Fibroblast of lung (primary cell): Measurements from ENCODE around the gene FBXO34. TPM values are rescaled to one million over a fixed set of nuclear protein-coding genes. Genes with fewer than 3 reads are reported as not detected.
A peak's percentile ranks its signal among the peaks of the same experiment; 100 is the strongest.

Source experiments
- DNase-seq, 2 donors: peaks; one replicate each; pipeline versions ENCODE4 v3.0.0 to v3.0.0-alpha.2; 2010; ENCODE audit warnings: low read depth in 2 of 2
- H2AFZ ChIP-seq: 2 replicates; pipeline ENCODE4 v1.5.1; 2012; ENCODE audit warnings: low read length, control low read depth, inconsistent platforms
- H3K27ac ChIP-seq: 2 replicates; pipeline ENCODE4 v1.5.1; 2011; ENCODE audit warnings: low read length, control low read depth; ENCODE audit not compliant: insufficient read depth
- H3K27me3 ChIP-seq: 2 replicates; pipeline ENCODE4 v1.5.1; 2011; ENCODE audit warnings: mild to moderate bottlenecking, low read length; ENCODE audit not compliant: control insufficient read depth, insufficient read depth
- H3K36me3 ChIP-seq: 2 replicates; pipeline ENCODE4 v1.5.1; 2011; ENCODE audit warnings: low read length; ENCODE audit not compliant: control insufficient read depth, insufficient read depth
- H3K4me1 ChIP-seq: 2 replicates; pipeline ENCODE4 v1.5.1; 2011; ENCODE audit warnings: low read length; ENCODE audit not compliant: control insufficient read depth, insufficient read depth; ENCODE audit errors: extremely low read depth
- H3K4me2 ChIP-seq: 2 replicates; pipeline ENCODE4 v1.5.1; 2011; ENCODE audit warnings: low read length, control low read depth; ENCODE audit not compliant: insufficient read depth; ENCODE audit errors: extremely low read depth
- H3K4me3 ChIP-seq, 4 experiments: fragments of 200-600 bp in 1 of 4; sonication (generic) in 1 of 4; replicated peaks in 1 of 4; 2 replicates each; pipeline ENCODE4 v1.5.1; 2011 to 2016; ENCODE audit warnings: low read length in 4 of 4, low read depth in 3 of 4, mild to moderate bottlenecking in 3 of 4, control low read depth in 2 of 4, inconsistent platforms in 1 of 4, mixed read lengths in 1 of 4; ENCODE audit not compliant: insufficient read depth in 1 of 4; ENCODE audit errors: control extremely low read depth in 1 of 4
- H3K79me2 ChIP-seq: 2 replicates; pipeline ENCODE4 v1.5.1; 2012; ENCODE audit warnings: mild to moderate bottlenecking, low read length, inconsistent platforms; ENCODE audit not compliant: control insufficient read depth, insufficient read depth
- H3K9ac ChIP-seq: 2 replicates; pipeline ENCODE4 v1.5.1; 2011; ENCODE audit warnings: mild to moderate bottlenecking, low read length, control low read depth; ENCODE audit not compliant: insufficient read depth
- H3K9me3 ChIP-seq: 2 replicates; pipeline ENCODE4 v1.5.1; 2012; ENCODE audit warnings: low read depth, low read length; ENCODE audit not compliant: control insufficient read depth, insufficient read depth
- H4K20me1 ChIP-seq: 2 replicates; pipeline ENCODE4 v1.5.1; 2011; ENCODE audit warnings: low read length; ENCODE audit not compliant: control insufficient read depth, insufficient read depth; ENCODE audit errors: extremely low read depth
- CTCF ChIP-seq, 2 donors: IDR thresholded peaks in 1 of 2; conservative IDR thresholded peaks in 1 of 2; 1 replicate in 1 of 2; 2 replicates in 1 of 2; pipeline ENCODE4 v1.5.1; 2011 to 2012; ENCODE audit warnings: low read length in 2 of 2, control low read depth in 1 of 2, inconsistent platforms in 1 of 2, low read depth in 1 of 2, mild to moderate bottlenecking in 1 of 2
- EZH2 ChIP-seq: IDR thresholded peaks from 2 replicates; pipeline ENCODE4 v1.5.1; 2012; ENCODE audit warnings: low read length, control low read depth, mild to moderate bottlenecking; ENCODE audit errors: missing control alignments
- polyA plus RNA-seq, 2 donors: library from polyadenylated mRNA; depleted of rRNA in 1 of 2; stranded (reverse) in 1 of 2; unstranded in 1 of 2; fragments of >200 nt; gene quantifications; 2 replicates each; pipeline ENCODE4 v1.2.1, GENCODE V29; 2011 to 2012; ENCODE audit warnings: missing spikeins in 1 of 2
- total RNA-seq: library from RNA; depleted of rRNA; stranded (reverse); fragments of >200 nt; gene quantifications from 2 replicates; pipeline ENCODE4 v1.2.1, GENCODE V29; 2014

Gene FBXO34
- total and polyA plus RNA-seq, 2 donors (not counting 1 experiment from before 2014, with no cell fraction given) = 20.8 to 29.1 TPM

GRCh38 chr14:55324812-55325211 is 53.6 kb downstream of the FBXO34 start:
- H4K20me1 ChIP-seq = no peaks in the 10 kb centered on the region
- peaks cover 2% of the 10 kb centered on the region for H3K79me2 ChIP-seq
- no peak overlapping the region for H3K4me3 ChIP-seq

GRCh38 chr14:55327179-55327578 is 56.0 kb downstream of the FBXO34 start:
- Histone ChIP-seq H4K20me1 (no peaks in the 10 kb centered on the region), H3K4me3 (no peak overlapping the region), H2AFZ (no peak overlapping the region), H3K79me2 (peaks cover 5% of the 10 kb centered on the region), H3K27ac (no peak overlapping the region), H3K4me1 (no peaks in the 10 kb centered on the region), H3K9me3 (no peaks in the 10 kb centered on the region), H3K27me3 (no peaks in the 10 kb centered on the region), H3K4me2 (no peak overlapping the region), H3K36me3 (no peaks in the 10 kb centered on the region), H3K9ac (no peak overlapping the region)
- no peak for DNase-seq
- TF ChIP-seq EZH2 (no peak), CTCF (conservative IDR thresholded peaks at IDR 0.05 in 1 of 2, IDR thresholded peaks at IDR 0.05 in 1 of 2; ENCODE audit: low read depth in 1 of 2, low read length in 2 of 2) (no peak)

More at GRCh38 chr14:55324812-55325211, 53.6 kb downstream of the FBXO34 start:
- TF ChIP-seq CTCF (conservative IDR thresholded peaks at IDR 0.05 in 1 of 2, IDR thresholded peaks at IDR 0.05 in 1 of 2; ENCODE audit: low read depth in 1 of 2, low read length in 2 of 2) (no peak), EZH2 (no peak)
- Histone ChIP-seq H3K27me3 (no peaks in the 10 kb centered on the region), H3K4me1 (no peaks in the 10 kb centered on the region), H2AFZ (no peak overlapping the region), H3K9ac (no peak overlapping the region), H3K4me2 (no peak overlapping the region), H3K36me3 (no peaks in the 10 kb centered on the region), H3K9me3 (no peaks in the 10 kb centered on the region), H3K27ac (no peak overlapping the region)
- DNase-seq = no peak

GRCh38 chr14:55328317-55328716 is 57.1 kb downstream of the FBXO34 start:
- no peaks in the 10 kb centered on the region for H3K9me3 ChIP-seq
- H4K20me1 ChIP-seq = no peaks in the 10 kb centered on the region
- H3K27ac ChIP-seq = no peak overlapping the region
- no peak overlapping the region for H2AFZ ChIP-seq
- H3K4me1 ChIP-seq = no peaks in the 10 kb centered on the region
- TF ChIP-seq CTCF (conservative IDR thresholded peaks at IDR 0.05 in 1 of 2, IDR thresholded peaks at IDR 0.05 in 1 of 2; ENCODE audit: low read depth in 1 of 2, low read length in 2 of 2) (no peak), EZH2 (no peak)
- no peaks in the 10 kb centered on the region for H3K27me3 ChIP-seq
- no peak overlapping the region for H3K4me2 ChIP-seq
- DNase-seq = peak in 1 of 2 donors; percentile 52
- no peak overlapping the region for H3K9ac ChIP-seq
- no peak overlapping the region for H3K4me3 ChIP-seq
- peaks cover 7% of the 10 kb centered on the region for H3K79me2 ChIP-seq
- no peaks in the 10 kb centered on the region for H3K36me3 ChIP-seq
